Mesendoderm (in vitro differentiated cells): ENCODE data around the gene C10orf143.

Experiments
- DNase-seq: peaks from one replicate; pipeline ENCODE4 v3.0.0; 2013
- H2AK5ac ChIP-seq: 2 replicates; pipeline ENCODE4 v1.6.1; 2013; ENCODE audit warnings: low read length, inconsistent platforms
- H2BK120ac ChIP-seq: 2 replicates; pipeline ENCODE4 v1.6.1; 2013; ENCODE audit warnings: low read depth, mild to moderate bottlenecking, low read length, moderate library complexity, mixed read lengths
- H2BK15ac ChIP-seq: replicated peaks from 2 replicates; pipeline ENCODE4 v1.6.1; 2013; ENCODE audit warnings: low read depth, mild to moderate bottlenecking, moderate library complexity
- H2BK5ac ChIP-seq: 2 replicates; pipeline ENCODE4 v1.6.1; 2013; ENCODE audit warnings: low read length, inconsistent platforms
- H3K18ac ChIP-seq: 2 replicates; pipeline ENCODE4 v1.6.1; 2013; ENCODE audit warnings: mild to moderate bottlenecking, low read length, mixed read lengths
- H3K23ac ChIP-seq: one replicate; pipeline ENCODE4 v1.6.1; 2013; ENCODE audit warnings: low read length
- H3K27ac ChIP-seq: 2 replicates; pipeline ENCODE4 v1.5.1; 2013; ENCODE audit warnings: low read depth, mild to moderate bottlenecking, inconsistent platforms, low read length, moderate library complexity
- H3K27me3 ChIP-seq: 2 replicates; pipeline ENCODE4 v1.6.1; 2013; ENCODE audit warnings: low read length, control low read depth, mild to moderate bottlenecking, inconsistent platforms; ENCODE audit not compliant: insufficient read depth, poor library complexity
- H3K36me3 ChIP-seq: 2 replicates; pipeline ENCODE4 v1.6.1; 2013; ENCODE audit warnings: low read length, inconsistent platforms; ENCODE audit not compliant: control insufficient read depth, insufficient read depth
- H3K4ac ChIP-seq: one replicate; pipeline ENCODE4 v1.6.1; 2013; ENCODE audit warnings: low read depth, mild to moderate bottlenecking, low read length, moderate library complexity
- H3K4me1 ChIP-seq: 2 replicates; pipeline ENCODE4 v1.6.1; 2013; ENCODE audit warnings: low read depth, low read length, inconsistent platforms; ENCODE audit not compliant: control insufficient read depth
- H3K4me2 ChIP-seq: 2 replicates; pipeline ENCODE4 v1.6.1; 2013; ENCODE audit warnings: low read length
- H3K4me3 ChIP-seq: 2 replicates; pipeline ENCODE4 v1.5.1; 2013; ENCODE audit warnings: mild to moderate bottlenecking, low read length
- H3K56ac ChIP-seq: one replicate; pipeline ENCODE4 v1.6.1; 2013; ENCODE audit warnings: low read length
- H3K79me1 ChIP-seq: 2 replicates; pipeline ENCODE4 v1.6.1; 2013; ENCODE audit warnings: low read length, inconsistent platforms
- H3K79me2 ChIP-seq: 2 replicates; pipeline ENCODE4 v1.6.1; 2013; ENCODE audit warnings: mild to moderate bottlenecking, low read length; ENCODE audit not compliant: control insufficient read depth, insufficient read depth
- H3K9ac ChIP-seq: 2 replicates; pipeline ENCODE4 v1.6.1; 2013; ENCODE audit warnings: low read length, inconsistent platforms
- H4K5ac ChIP-seq: one replicate; pipeline ENCODE4 v1.6.1; 2013; ENCODE audit warnings: low read length
- H4K8ac ChIP-seq: one replicate; pipeline ENCODE4 v1.6.1; 2013; ENCODE audit warnings: low read depth, mild to moderate bottlenecking, control low read depth, low read length, moderate library complexity
- WGBS: extraction: QIAGEN DNeasy Blood & Tissue Kit; methylation state at CpG from one replicate; pipeline ENCODE4 v1.1.7; 2013; ENCODE audit warnings: low lambda C conversion rate, missing lambda C conversion rate; ENCODE audit not compliant: insufficient coverage; ENCODE audit errors: extremely low coverage; 5-methylcytosine and 5-hydroxymethylcytosine counted together

The C10orf143 gene

DNA sequence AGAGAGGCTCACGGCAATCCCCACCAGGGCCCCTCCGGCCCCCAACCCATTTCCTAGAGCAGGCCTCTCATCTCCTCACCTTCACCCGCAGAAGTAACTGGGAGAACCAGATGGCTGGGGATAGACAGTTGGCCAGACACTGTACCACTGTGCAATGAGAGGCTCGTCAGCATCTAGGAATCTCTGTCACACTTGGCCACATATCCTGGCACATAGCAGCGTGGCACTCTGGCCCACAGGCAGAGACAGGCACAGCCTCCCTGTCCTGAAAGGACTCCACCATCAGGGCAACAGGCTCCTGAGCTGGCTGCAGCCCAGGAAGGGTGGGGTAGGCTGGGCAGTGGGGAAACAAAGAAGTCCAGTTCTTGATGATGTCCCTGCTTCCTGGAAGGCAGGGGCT is 45.8 kb downstream of the C10orf143 start:
- Histone ChIP-seq H3K27me3 (no peaks in the 10 kb centered on the region), H3K79me1 (no peaks in the 10 kb centered on the region), H2BK5ac (no peak overlapping the region), H4K5ac (no peak overlapping the region), H3K9ac (no peak overlapping the region), H3K4me3 (no peak overlapping the region), H2BK120ac (no peak overlapping the region), H3K4me2 (no peak overlapping the region), H3K23ac (no peak overlapping the region), H3K4ac (no peak overlapping the region), H3K36me3 (no peaks in the 10 kb centered on the region), H3K4me1 (no peaks in the 10 kb centered on the region), H3K27ac (no peak overlapping the region), H3K79me2 (no peaks in the 10 kb centered on the region), H4K8ac (no peak overlapping the region), H3K18ac (no peak overlapping the region), H2AK5ac (no peak overlapping the region), H2BK15ac (no peak overlapping the region), H3K56ac (no peak overlapping the region)
- DNase-seq: no peak
- WGBS: no CpG with 5 or more reads among the region's 5 CpGs

DNA sequence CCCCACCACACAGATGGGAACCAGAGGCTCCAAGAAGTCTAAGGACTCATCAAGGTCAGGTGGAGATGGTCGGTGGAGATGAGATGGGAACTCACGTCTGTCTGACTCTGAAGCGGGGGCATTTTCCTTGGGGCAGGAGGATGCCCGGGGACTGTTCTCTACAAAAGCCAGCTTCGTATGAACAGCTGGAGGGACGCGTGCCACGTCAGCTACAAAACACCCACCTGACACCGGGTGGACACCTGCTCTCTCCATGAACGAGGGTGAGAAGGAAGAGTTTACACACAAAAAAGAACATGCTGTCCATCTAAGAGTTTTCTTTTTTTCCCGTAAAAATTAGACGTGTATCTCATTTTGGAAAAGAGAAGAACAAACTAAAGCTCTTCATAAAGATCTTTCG is 47.7 kb downstream of the C10orf143 start:
- H3K79me2 ChIP-seq: no peaks in the 10 kb centered on the region
- H3K4me3 ChIP-seq: no peak overlapping the region
- no peak overlapping the region for H3K56ac ChIP-seq
- no peak overlapping the region for H3K4me2 ChIP-seq
- no CpG with 5 or more reads among the region's 13 CpGs for WGBS
- no peaks in the 10 kb centered on the region for H3K4me1 ChIP-seq
- no peak overlapping the region for H3K23ac ChIP-seq
- no peaks in the 10 kb centered on the region for H3K79me1 ChIP-seq
- no peak overlapping the region for H4K5ac ChIP-seq
- no peak overlapping the region for H2BK5ac ChIP-seq
- H2BK120ac ChIP-seq: no peak overlapping the region
- no peak overlapping the region for H2BK15ac ChIP-seq
- no peaks in the 10 kb centered on the region for H3K27me3 ChIP-seq
- no peak overlapping the region for H2AK5ac ChIP-seq
- H3K36me3 ChIP-seq: no peaks in the 10 kb centered on the region
- H4K8ac ChIP-seq: no peak overlapping the region
- no peak for DNase-seq
- H3K4ac ChIP-seq: no peak overlapping the region
- H3K9ac ChIP-seq: no peak overlapping the region
- H3K27ac ChIP-seq: no peak overlapping the region
- H3K18ac ChIP-seq: no peak overlapping the region

DNA sequence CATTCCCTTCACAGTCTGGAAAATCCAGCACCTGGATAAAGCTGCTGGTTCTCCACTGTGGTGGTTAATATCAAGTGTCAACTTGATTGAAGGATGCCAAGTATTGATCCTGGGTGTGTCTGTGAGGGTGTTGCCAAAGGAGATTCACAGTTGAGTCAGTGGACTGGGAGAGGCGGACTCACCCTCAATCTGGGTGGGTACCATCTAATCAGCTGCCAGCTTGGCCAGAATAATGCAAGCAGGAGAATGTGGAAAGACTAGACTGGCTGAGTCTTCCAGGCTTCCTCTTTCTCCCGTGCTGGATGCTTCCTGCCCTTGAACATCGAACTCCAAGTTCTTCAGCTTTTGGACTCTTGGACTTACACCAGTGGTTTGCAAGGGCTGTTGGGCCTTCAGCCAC is 48.4 kb downstream of the C10orf143 start:
- no peak overlapping the region for H2AK5ac ChIP-seq
- H3K18ac ChIP-seq: no peak overlapping the region
- no peak overlapping the region for H3K4me3 ChIP-seq
- H4K5ac ChIP-seq: no peak overlapping the region
- no peak overlapping the region for H3K4ac ChIP-seq
- H2BK15ac ChIP-seq: no peak overlapping the region
- H2BK5ac ChIP-seq: no peak overlapping the region
- no peak overlapping the region for H3K4me2 ChIP-seq
- no peak overlapping the region for H2BK120ac ChIP-seq
- H3K27me3 ChIP-seq: no peaks in the 10 kb centered on the region
- H3K36me3 ChIP-seq: no peaks in the 10 kb centered on the region
- H3K79me2 ChIP-seq: no peaks in the 10 kb centered on the region
- no peaks in the 10 kb centered on the region for H3K79me1 ChIP-seq
- H3K56ac ChIP-seq: no peak overlapping the region
- no CpG with 5 or more reads among the region's 3 CpGs for WGBS
- H3K4me1 ChIP-seq: no peaks in the 10 kb centered on the region
- H3K9ac ChIP-seq: no peak overlapping the region
- no peak overlapping the region for H3K27ac ChIP-seq
- no peak overlapping the region for H3K23ac ChIP-seq
- no peak overlapping the region for H4K8ac ChIP-seq
- DNase-seq: no peak

DNA sequence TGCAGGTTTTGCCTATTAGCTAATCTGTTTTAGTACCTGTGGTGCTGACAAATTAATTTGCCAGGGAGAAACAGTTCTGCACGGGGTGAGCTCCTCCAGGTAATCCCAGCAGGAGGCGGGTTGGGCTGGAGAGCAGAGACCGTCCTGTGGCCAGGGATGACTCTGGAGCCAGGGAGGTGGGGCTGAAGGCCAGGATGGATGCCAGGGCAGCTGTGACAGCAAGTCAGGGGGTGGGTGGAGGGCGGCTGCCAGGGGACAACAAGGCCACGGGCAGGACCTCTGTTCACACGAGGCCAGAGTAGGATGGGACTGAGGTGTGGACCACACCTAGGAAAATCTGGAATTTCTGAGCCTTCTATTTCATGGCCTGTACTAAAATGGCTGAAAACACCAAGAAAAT is 48.9 kb downstream of the C10orf143 start:
- no peak overlapping the region for H3K4me2 ChIP-seq
- H4K5ac ChIP-seq: no peak overlapping the region
- no peak overlapping the region for H4K8ac ChIP-seq
- no peak overlapping the region for H2BK5ac ChIP-seq
- no peak for DNase-seq
- no peaks in the 10 kb centered on the region for H3K79me2 ChIP-seq
- H2BK120ac ChIP-seq: no peak overlapping the region
- WGBS: no CpG with 5 or more reads among the region's 6 CpGs
- H3K23ac ChIP-seq: no peak overlapping the region
- H3K4me3 ChIP-seq: no peak overlapping the region
- H3K4me1 ChIP-seq: no peaks in the 10 kb centered on the region
- H3K9ac ChIP-seq: no peak overlapping the region
- H3K27ac ChIP-seq: no peak overlapping the region
- H2BK15ac ChIP-seq: no peak overlapping the region
- no peaks in the 10 kb centered on the region for H3K36me3 ChIP-seq
- no peaks in the 10 kb centered on the region for H3K27me3 ChIP-seq
- H3K4ac ChIP-seq: no peak overlapping the region
- H3K18ac ChIP-seq: no peak overlapping the region
- no peak overlapping the region for H2AK5ac ChIP-seq
- no peak overlapping the region for H3K56ac ChIP-seq
- H3K79me1 ChIP-seq: no peaks in the 10 kb centered on the region

DNA sequence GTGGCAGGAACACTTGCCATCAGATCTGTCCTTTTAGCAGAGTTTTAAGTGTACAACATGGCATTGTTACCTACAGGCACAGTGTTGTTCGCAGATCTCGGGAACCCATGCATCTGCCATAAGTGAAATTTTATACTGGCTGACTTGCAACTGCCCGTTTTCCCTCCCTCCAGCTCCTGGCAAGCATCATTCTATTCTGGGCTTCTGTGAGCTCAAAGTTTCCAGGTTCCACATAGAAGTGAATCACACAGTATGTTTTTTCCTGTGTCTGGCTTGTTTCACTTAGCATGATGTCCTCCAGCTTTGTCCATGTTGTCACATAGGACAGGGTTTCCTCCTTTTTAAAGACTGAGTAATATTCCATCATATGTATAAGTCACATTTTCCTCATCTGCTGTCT is 56.6 kb downstream of the C10orf143 start:
- H2AK5ac ChIP-seq: no peak overlapping the region
- H3K27ac ChIP-seq: no peak overlapping the region
- H3K27me3 ChIP-seq: no peaks in the 10 kb centered on the region
- no peak overlapping the region for H3K56ac ChIP-seq
- no peak overlapping the region for H3K4ac ChIP-seq
- H4K5ac ChIP-seq: no peak overlapping the region
- no peaks in the 10 kb centered on the region for H3K79me1 ChIP-seq
- DNase-seq: no peak
- no peaks in the 10 kb centered on the region for H3K4me1 ChIP-seq
- H3K18ac ChIP-seq: no peak overlapping the region
- no peak overlapping the region for H3K23ac ChIP-seq
- H3K4me2 ChIP-seq: no peak overlapping the region
- no peak overlapping the region for H2BK15ac ChIP-seq
- H3K36me3 ChIP-seq: no peaks in the 10 kb centered on the region
- H3K79me2 ChIP-seq: no peaks in the 10 kb centered on the region
- no peak overlapping the region for H3K9ac ChIP-seq
- no CpG with 5 or more reads among the region's 3 CpGs for WGBS
- no peak overlapping the region for H2BK120ac ChIP-seq
- no peak overlapping the region for H4K8ac ChIP-seq
- H2BK5ac ChIP-seq: no peak overlapping the region
- no peak overlapping the region for H3K4me3 ChIP-seq

DNA sequence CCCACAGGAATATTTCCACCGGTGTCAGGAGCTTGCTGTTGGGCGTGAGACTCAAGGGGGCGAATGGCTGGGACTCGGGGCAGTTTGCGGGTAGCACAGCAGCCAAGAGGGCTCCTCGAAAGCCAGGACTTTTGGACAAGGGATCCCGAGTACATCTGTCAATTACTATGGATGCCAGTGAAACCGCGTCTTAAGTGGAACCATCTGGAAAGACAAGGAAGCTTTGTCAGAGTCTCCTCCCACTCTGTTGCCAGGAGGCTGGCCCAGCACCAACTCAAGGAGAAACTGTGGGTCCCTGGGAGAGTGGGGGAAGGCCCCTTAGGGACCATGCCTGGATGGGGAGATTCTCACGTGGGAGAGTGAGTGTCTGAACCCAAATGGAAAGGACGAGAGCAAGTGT is 57.1 kb downstream of the C10orf143 start:
- Histone ChIP-seq H3K79me2 (no peaks in the 10 kb centered on the region), H3K9ac (no peak overlapping the region), H3K4me2 (no peak overlapping the region), H3K18ac (no peak overlapping the region), H2BK15ac (no peak overlapping the region), H3K4me3 (no peak overlapping the region), H3K4ac (no peak overlapping the region), H3K27me3 (no peaks in the 10 kb centered on the region), H4K8ac (no peak overlapping the region), H2BK120ac (no peak overlapping the region), H3K36me3 (no peaks in the 10 kb centered on the region), H3K56ac (no peak overlapping the region), H4K5ac (no peak overlapping the region), H3K4me1 (no peaks in the 10 kb centered on the region), H3K79me1 (no peaks in the 10 kb centered on the region), H3K23ac (no peak overlapping the region), H2AK5ac (no peak overlapping the region), H2BK5ac (no peak overlapping the region), H3K27ac (no peak overlapping the region)
- DNase-seq: no peak
- no CpG with 5 or more reads among the region's 11 CpGs for WGBS
